GM19452 (cell line): Measurements from ENCODE around the gene SRSF1.
"Not testable (repeated sequence)": the region's sequence is repeated elsewhere in the genome, so short reads cannot be mapped to it uniquely, and the experiment has no call there.

ENCODE experiments used
- ATAC-seq: cut with Tn5 transposase; IDR thresholded peaks from one replicate; pipeline ENCODE4 v1.9.1; 2021; ENCODE audit not compliant: unreplicated experiment

SRSF1 gene

GRCh38 chr17:57993471-57994365 lies 13.3 kb downstream of the SRSF1 start:
- no peak for ATAC-seq

- ATAC-seq: no peak
Observed at GRCh38 chr17:57991537-57991936, 15.5 kb downstream of the SRSF1 start.

- no peak for ATAC-seq
Observed at GRCh38 chr17:57990037-57990436, 17.0 kb downstream of the SRSF1 start.

- peak; percentile 76 for ATAC-seq
Observed at GRCh38 chr17:57988301-57989250, 18.5 kb downstream of the SRSF1 start.

- ATAC-seq: peak; percentile 67
Observed at GRCh38 chr17:57987581-57988300, 19.3 kb downstream of the SRSF1 start, which contains the start of gene VEZF1. Gene VEZF1 (minus strand): TSS chr17:57988254. CDS start chr17:57988111, 143 bp downstream.

- no peak for ATAC-seq
Observed at GRCh38 chr17:57986841-57987580, 20.0 kb downstream of the SRSF1 start.

GRCh38 chr17:57985675-57985974 lies 21.4 kb downstream of the SRSF1 start:
- ATAC-seq: no peak

- ATAC-seq: no peak
Observed at GRCh38 chr17:57984936-57985674, 21.9 kb downstream of the SRSF1 start.

- ATAC-seq: no peak
Observed at GRCh38 chr17:57984261-57984890, 22.7 kb downstream of the SRSF1 start.

GRCh38 chr17:57983446-57983845 lies 23.6 kb downstream of the SRSF1 start:
- ATAC-seq: no peak

- no peak for ATAC-seq
Observed at GRCh38 chr17:57982452-57983170, 24.4 kb downstream of the SRSF1 start.

GRCh38 chr17:57980522-57980921 lies 26.5 kb downstream of the SRSF1 start:
- ATAC-seq: no peak

- ATAC-seq: no peak
Observed at GRCh38 chr17:57979076-57979475, 28.0 kb downstream of the SRSF1 start.

GRCh38 chr17:57976594-57976993 lies 30.5 kb downstream of the SRSF1 start:
- no peak for ATAC-seq

GRCh38 chr17:57975044-57975443 lies 32.0 kb downstream of the SRSF1 start:
- no peak for ATAC-seq

GRCh38 chr17:57974053-57974824 lies 32.8 kb downstream of the SRSF1 start:
- ATAC-seq: not testable (repeated sequence)

- ATAC-seq: no peak
Observed at GRCh38 chr17:57972151-57972550, 34.9 kb downstream of the SRSF1 start.

GRCh38 chr17:57971572-57971971 lies 35.5 kb downstream of the SRSF1 start:
- ATAC-seq: no peak
